ENCODE results near the gene MTREX.
"Not testable (repeated sequence)": the region's sequence is repeated elsewhere in the genome, so short reads cannot be mapped to it uniquely, and the experiment has no call there.

MTREX gene

DNA sequence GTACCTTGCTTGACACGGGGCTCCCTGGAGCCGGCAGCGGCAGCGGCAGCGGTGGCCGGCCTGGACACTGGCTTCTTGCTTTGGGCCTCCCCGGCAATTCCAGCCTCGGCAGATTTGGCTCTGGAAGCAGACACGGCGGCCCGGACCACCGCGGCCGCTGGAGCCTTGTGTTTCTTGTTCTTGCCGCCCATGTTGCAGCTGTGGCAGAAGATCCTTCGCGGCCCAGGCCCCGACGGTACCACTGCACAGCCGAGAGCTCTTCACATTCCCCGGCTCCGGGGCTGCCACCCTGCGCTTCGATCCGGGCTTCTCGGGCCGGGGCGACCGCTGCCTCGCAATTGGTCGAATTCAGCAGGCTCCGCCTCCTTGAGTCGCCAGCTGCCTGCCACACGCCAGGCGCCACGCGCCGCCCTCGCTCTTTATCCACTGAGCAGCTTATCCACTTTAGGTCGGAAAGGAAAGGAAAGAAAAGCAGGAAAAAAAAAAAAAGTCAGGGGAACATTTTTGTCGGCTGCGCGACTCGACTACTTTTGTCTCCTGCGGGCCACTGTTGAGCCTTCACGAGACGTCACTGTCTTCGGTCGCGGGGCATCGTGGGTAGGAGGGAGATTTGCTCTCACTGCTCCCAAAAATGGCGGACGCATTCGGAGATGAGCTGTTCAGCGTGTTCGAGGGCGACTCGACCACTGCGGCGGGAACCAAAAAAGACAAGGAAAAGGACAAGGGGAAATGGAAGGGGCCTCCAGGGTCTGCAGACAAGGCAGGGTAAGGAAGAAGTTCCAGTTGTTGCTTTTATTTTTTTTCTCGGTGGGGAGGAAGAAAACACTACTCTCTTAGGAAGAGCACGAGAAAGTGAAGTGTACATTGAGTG, at the start of gene MTREX, which contains the start of gene DHX29:
Gene MTREX (plus strand): TSS at position 607 of the 871 bp plus-strand sequence. CDS start 25 bp downstream, at position 632.
Gene DHX29 (minus strand): TSS at position 312 of the 871 bp plus-strand sequence. CDS start 121 bp downstream, at position 191.
- peak; percentile 94 for DNase-seq

DNA sequence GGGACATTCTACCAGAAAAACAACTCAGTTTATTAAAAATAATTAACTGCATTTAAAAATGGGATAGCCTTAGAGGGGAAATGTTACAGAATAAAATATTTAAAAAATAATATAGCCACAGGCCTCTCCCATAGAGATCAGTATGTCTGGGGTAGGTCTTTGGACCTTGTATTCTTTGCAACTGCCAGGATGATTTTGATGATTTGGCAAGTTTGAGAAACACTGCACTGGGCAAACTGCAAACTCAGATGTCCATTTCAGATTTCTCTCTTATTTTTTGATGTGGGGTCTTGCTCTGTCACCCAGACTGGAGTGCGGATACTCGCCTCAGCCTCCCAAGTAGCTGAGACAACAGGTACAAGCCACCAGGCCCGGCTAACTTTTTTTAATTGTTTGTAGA, 49.5 kb upstream of the MTREX start:
- DNase-seq = no peak

DNA sequence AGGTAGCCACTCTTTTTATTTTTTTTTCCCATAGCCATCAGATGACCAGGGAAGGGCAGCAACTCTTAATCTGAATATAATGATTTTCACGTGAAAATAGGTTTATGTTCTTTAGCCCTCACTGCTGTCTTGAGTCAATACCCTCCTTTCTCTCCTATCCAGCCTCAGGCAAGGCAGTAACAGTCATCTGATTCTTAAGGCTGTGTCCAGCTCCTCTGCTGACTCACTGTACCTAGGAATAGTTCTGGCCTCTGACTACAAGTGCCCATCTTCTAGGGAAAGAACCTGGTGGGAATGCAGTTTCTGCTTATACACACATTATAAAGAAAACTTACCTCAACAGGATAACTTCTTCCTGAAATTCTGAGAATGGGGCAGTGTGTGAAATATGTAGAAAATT, 31.0 kb upstream of the MTREX start:
- DNase-seq = no peak

DNA sequence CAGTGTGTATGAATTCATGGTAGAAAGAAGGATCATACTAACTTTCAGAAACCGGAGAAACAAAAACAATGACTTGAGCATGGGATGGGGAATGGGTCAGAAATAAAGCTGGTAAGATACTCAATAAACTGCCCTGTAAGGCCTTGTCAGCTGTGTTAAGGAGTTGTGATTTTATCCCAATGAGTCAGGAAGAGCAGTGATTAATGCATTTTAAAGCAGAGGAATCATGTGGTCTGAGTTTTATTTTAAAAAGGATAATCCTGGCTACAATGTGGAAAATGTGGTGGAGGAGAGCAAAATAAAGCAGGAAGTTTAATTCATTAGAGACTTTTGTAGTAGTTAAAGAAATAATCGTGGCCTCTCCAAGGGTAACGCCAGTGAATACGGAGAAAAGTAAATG, 29.0 kb upstream of the MTREX start:
- no peak for DNase-seq

DNA sequence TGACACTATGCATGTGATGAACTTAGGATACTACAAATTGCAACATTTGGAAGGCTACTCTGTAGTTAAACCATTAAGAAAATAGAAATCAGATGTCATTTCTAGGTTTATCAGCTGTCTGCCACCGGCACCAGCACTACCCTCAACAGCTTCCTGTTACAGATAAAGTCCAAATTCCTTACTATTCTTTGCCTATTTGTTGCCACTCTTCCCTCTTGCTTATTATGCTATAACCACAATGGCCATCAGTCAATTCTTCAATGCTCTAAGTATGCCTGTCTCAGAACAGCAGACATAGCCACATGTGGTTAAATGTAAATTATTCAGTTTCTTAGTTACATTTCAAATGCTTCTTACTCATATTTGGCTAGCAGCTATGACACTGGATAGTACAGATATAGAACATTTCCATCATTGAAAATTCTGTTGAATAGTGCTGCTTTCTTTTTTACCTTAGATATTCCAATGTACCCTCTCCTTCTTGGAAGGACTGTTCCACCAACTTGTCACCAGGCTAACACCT, 21.3 kb upstream of the MTREX start:
- no peak for DNase-seq

DNA sequence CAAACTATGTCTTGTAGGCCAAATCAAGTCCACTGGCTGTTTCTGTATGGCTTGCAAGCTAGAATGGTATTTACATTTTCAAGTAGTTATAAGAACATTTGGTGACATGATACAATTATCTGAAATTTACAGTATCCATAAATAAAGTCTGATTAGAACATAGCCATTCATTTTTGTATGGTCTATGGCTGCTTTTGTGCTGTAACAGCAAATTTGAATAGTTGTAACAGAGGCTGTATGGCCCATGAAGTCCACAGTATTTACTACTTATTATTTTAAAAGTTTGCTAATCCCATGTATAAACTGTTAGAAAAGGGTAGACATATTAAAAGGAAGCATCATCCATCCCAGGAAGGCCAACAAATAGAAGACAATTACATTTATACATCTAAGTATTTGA, 18.0 kb upstream of the MTREX start:
- DNase-seq = no peak

DNA sequence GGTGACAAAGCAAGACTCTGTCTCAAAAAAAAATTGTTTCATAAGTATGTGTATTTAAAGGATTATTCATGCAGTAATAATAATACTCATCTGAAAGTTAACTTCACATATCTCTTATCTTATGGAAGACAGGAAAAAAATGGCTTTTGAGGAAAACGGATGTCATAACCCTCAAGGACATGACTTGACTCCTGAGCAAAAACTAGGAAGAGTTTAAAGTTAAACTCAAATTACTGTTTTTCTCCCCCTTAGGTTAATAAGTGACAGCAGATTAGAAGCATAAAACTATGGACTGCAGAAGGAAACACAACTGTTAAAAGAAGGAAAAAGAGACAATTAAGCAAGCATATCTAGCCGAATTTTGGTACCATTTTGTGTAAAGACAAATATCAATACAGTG, 16.8 kb upstream of the MTREX start:
- DNase-seq = no peak

DNA sequence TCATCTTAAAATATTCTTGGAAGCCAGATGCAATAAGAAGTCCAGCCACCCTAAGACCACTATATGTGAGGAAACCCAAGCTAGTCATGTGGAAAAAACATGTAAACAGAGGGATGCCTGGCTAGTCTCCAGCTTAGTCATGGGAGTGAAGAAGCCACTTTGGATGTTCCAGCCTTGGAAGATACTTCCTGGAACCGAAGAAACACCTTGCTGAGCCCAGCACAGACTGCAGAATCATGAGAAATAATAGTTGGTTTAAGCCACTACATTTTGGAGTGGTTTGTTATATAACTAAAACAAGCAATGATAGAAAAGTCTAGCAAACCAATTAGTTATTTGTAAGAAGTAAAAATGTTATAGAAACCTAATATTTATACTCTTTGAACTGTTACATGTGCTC, 12.9 kb upstream of the MTREX start:
- no peak for DNase-seq

DNA sequence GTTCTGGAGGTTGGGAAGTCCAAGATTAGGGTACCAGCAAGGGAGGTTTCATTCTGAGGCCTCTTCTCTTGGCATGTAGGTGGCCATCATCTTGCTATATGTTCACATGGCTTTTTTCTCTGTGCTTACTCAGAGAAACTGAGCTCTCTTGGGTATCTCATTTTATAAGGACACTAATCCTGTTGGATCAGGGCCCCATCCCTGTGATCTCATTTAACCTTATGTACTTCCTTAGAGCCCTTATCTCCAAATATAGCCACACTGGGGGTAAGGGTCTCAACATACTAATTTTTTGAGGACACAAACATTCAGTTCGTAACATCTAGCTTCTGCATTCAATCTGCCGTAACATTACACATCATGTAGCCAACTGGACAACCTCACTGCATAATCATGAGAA, 6.9 kb upstream of the MTREX start:
- DNase-seq = no peak

DNA sequence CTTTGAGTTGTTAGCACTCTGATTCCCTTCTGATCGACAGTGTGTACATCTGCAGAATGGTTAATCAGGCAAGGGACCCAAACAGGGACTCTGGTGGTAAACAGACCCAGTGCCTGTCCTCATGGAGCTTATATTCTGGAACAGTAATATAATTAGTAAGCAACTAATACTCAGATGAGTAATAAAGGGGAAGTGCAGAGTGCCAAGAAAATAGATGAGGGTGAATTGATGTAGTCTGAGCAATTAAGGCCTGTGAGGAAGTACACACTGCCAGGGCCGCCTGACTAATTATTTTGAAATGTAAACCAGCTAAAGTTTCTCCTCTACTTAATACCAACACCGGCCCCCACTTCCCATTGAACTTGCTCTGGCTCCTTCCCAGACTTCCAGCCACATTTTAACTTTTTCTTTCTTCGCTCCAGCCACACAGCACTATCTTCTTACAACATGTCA, 4.5 kb upstream of the MTREX start:
- DNase-seq = no peak

DNA sequence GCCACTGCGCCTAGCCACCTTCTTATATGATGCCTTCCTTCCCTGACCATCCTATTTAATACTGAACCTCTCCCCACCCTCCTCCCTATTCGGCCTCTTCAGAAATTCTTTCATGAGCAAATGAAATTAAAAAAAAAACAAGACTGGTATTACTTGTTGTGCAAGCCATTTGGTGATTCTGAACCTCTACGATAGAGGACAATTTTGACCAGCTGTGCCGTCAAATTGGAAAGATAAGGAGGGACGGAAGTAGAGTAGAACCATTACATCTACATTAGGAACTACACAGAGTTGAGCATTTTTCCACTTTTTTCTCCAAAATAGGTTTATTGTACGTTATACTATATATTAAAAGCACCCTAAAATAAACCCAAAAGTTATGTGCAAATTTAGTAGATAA, 3.2 kb upstream of the MTREX start:
- no peak for DNase-seq

DNA sequence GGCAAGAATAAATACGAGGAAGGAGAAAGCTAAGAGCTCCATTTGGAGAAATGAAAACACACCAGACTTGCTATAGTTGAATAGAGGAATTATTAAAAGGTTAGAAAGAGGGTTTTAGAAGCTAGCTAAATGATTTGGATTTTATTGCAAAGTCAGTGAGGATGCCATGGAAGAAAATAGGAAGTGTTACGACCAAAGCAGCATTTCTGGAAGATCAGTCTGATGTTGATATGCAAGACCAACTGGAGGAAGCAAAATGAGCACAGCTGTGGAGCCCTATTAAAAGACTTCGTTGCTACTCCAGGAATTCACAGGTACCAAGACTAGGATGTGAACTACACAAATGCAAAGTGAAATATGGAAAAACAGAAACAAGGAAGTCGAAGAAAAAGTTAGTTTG, 2.4 kb upstream of the MTREX start:
- DNase-seq = no peak

DNA sequence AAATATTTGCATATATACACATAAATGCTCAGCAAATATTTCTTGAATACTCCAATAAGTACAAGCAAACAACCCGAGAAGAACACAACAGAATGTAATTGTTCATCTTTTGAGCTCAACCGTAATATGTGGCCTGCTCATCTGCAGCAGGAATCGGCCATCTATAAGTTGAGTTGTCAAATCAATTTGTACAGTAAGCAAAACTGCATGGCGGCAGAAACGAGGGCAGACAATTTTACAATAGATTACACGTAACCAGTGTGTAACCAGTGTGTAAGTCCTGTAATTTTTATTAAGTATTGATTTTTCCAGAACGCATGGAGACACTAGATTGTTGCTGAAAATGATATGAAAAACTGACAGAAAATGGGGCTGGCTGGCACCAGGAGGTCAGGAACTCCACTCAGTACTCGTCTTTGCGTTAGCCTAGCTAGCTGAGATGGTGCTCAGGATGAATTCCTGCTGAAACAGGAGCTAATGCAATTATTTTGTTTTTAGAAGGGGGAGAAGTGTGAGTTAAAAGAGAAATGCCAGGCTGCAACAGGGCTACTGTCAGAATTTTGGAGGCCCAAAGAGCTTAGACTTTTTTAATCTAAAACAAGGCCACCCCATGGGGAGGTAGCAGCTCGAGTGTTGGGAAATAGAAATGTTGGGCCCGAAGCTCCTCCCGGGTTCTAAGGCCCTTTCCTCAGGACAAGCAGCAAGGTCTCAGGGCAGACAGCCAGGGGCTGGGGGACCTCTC, 977 bp upstream of the MTREX start:
- DNase-seq = no peak

DNA sequence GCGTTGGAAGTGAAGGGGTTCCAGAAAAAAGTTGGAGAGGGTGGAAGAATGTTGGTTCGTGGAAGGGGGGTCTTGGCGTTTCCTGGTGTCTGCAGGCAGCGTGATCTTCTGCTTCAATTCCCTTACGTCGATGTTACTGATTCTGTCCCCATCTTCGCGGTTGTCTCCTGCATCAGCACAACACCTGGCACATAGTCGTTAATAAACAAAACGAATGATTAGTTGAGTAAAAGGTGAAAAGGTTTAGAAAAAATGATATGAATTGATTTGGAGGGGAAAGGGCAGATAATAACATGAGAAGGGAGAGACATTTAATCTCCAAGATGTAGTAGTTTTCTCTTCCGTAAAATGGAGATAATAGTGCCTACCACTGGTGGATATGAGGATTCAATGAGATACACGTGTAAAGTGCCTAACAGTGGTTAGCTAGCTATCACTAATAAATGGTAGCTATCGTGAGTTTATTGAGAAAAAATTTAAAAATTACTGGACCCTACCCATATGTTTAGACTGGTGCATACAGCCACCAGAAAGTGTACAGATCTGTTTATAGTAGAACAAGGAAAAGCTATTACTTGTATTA, 556 bp downstream of the MTREX start:
- DNase-seq = no peak

DNA sequence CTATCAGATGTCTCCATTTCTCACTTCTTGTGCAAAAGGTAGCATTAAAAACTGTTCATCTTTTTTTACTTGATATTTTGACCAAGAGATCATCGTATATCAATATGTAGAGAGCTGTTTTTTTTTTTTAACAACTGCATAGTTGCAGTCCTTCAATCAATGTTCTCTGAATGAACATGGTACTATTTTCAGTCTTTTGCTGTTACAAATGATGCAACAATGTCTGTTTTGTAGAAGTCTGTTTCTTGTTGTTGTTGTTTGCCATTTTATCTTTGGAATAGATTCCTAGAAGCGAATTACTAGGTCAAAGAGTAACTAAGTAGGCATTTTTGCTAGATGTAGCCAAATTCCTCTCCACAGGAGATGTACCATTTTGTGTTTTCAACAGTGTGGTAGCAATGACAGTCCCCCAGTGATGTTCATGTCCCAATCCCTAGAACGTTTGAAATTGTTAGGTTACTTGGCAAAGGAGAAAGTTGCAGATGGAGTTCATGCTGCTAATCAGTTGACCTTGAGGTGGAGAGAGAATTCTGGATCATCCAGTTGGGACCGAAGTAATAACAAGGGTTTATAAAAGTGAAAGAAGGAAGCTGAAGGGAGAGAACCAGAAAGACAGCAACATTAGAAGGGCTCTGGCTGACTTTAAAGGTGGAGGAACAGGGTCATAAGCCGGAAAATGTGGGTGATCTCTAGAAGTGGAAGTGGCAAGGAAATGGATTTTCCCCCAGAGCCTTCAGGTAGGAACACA, 6.3 kb downstream of the MTREX start:
- DNase-seq = no peak

DNA sequence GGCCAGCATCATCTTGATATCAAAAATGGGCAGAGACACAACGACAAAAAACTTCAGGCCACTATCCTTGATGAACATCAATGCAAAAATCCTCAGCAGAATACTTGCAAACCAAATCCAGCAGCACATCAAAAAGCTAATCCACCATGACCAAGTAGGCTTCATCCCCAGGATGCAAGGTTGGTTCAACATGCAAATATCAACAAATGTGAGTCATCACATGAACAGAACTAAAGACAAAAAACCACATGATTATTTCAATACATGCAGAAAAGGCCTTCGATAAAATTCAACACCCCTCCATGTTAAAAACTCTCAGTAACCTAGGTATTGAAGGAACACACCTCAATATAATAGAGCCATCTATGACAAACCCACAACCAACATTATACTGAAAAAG, 8.5 kb downstream of the MTREX start:
- DNase-seq = no peak

DNA sequence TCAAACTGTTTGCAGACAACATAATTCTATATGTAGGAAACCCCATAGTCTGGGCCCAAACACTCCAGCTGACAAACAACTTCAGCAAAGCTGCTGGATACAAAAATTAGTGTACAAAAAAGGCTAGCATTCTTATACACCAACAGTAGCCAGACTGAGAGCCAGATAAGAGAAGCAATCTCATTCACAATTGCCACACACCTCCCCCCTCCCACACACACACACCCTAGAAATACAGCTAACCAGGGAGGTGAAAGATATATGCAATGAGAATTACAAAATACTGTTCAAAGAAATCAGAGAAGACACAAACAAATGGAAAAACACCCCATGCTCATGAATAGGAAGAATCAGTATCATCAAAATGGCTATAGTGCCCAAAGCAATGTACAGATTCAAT, 9.0 kb downstream of the MTREX start:
- DNase-seq = no peak

DNA sequence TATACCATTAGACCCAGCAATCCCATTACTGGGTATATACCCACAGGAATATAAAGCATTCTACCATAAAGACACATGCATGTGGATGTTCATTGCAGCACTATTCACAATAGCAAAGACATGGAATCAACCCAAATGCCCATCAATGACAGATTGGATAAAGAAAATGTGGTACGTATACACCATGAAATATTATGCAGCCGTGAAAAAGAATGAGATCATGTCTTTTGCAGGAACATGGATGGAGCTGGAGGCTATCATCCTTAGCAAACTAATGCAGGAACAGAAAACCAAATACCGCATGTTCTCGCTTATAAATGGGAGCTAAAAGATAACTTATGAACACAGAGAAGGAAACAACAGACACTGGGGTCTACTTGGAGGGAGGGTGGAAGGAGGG, 10.4 kb downstream of the MTREX start:
- DNase-seq = not testable (repeated sequence)

DNA sequence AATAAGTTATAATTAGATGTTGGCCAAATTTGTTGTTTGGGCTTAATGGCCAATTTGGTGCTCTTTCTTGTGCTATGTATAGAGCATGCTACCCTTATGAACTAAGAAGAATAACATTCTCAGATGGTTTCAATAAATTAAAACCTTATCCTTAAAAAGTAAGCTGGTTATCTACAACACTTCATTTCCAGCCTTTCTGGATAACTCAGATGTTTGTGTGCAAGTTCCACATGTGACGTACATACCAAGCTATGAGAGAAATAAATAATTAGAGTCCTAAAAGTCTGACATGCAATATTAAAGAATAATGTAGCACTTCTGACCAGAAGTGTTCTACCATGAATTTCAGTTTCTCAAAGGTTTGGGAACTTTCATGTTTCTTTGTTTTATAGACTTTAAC, 11.7 kb downstream of the MTREX start:
- no peak for DNase-seq

DNA sequence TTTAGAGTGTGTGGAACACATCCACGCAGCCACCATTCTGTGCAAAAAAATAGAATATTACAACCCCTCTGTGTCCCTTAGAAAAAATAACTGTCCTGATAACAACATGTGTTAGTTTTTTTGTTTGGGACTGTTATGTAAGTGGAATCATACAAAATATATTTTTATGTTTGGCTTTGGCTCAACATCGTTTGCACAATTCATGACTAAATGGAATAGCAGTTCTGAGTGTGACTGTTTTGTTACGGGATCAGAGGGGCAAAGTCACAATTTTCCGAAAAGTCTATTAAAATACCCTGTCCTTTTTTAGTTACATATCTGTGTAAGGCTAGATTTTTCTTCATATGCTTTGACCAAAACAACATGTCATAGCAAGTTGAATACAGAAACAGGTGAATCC, 12.8 kb downstream of the MTREX start:
- DNase-seq = no peak

DNA sequence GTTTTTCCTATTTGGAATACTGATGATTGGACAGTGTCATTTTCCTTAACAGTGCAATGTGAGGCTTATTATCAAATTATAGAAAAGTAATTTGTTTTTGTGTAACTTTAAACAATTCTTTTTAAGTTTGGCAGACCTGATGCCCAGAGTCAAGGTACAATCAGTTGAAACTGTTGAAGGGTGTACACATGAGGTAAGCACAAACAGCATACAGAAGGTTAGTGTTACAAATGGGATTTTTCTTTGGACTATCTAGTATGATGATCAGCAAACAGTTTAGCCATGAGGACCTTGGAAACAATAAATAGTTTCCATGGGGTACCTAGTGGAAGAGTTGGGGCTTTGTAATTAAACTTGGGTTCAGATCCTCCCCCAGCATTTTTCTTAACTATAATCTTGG, 16.2 kb downstream of the MTREX start:
- no peak for DNase-seq

DNA sequence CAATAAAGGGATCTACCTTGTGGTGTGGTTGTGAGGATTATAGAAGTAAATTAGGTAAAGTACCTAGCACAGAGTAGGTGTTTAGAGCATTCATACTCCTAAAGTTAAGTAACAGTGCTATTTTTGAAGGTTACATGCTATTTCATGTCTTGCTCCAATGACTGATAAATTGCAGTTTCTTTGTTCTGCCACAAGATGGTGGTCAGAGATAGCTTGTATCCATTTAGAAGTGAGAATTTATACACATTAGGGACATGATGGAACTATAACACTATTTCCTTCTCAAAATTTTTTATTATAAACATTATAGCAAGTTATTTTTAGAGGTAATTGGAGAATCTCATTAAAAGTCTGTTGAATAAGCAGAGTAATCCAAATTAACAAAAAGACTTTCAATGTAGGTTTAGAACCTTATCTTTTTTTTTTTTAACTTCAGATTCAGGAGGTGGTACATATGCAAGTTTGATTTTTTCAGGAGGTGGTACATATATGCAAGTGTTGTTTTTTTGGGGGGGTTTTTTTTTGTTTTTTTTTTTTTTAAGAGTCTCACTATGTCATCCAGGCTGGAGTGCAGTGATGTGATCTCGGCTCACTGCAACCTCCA, 17.1 kb downstream of the MTREX start:
- DNase-seq = no peak
